ENCODE data around the gene SHISA4.

Gene SHISA4

DNA sequence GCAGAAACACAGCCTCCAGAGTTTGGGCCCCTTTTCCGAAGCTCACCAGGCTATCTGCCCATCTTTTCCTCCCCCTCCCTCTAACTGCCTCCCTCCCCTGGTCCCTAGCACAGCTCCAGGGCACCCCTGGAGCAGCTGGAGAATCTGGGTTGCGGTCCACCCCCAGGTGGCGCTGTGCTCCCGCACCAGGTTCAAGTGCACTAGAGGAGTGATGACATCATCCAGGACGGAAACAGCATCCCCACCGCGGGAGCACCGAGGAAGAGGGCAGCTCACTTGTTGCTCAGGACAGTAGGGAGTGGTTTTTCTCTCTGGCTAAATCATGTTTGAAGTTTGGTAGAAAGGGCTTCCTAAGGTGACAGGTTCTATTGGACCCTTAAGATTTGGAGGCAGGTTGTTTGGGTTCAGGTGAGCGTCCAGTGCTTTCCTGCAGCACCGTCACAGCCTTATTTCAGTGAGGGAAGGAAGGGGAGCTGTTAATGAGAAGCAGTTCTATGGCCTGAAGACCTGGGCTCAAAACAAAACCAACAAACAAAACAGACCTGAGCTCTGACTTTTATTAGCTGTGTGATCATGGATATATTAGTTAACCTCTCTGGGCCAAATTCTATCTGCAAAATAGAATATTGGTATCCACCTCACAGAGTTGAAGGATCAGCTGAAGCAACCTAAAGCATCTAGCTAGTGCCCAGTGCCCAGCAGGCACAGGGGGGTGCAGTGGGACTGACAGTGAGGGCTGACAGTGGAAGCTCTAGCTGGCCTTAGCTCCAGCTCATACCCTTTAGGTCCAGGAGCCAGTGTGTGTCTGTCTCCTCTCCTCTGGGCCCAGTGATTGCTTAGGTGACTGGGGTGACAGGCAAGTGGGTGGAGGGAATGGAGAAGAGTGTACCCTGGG is 7.5 kb downstream of the SHISA4 start (continued):
- TF ChIP-seq ZNF701 (tag by site-specific recombination; IDR thresholded peaks at IDR 0.05) (no peak), ZNF580 (tag by site-specific recombination; IDR thresholded peaks at IDR 0.05) (0 out of 2 replicates have a peak, but pooled peaks have one; percentile 11), ZNF549 (tag by site-specific recombination; IDR thresholded peaks at IDR 0.05) (no peak), GFI1B (tag by site-specific recombination; IDR thresholded peaks at IDR 0.05) (no peak), HOXD13 (CRISPR knock-in tag; IDR thresholded peaks at IDR 0.05; ENCODE audit: borderline replicate concordance) (no peak), ZNF48 (tag by site-specific recombination; IDR thresholded peaks at IDR 0.05) (no peak), ZNF426 (tag by site-specific recombination; IDR thresholded peaks at IDR 0.05) (no peak), ZNF221 (tag by site-specific recombination; IDR thresholded peaks at IDR 0.05; ENCODE audit: borderline replicate concordance) (no peak), ZNF146 (tag by site-specific recombination; IDR thresholded peaks at IDR 0.05) (no peak), ZNF670 (tag by site-specific recombination; IDR thresholded peaks at IDR 0.05; ENCODE audit: low read depth) (no peak), ZNF837 (tag by site-specific recombination; IDR thresholded peaks at IDR 0.05) (no peak), ZNF677 (tag by site-specific recombination; IDR thresholded peaks at IDR 0.05) (no peak), BCL6B (tag by site-specific recombination; IDR thresholded peaks at IDR 0.05) (no peak), HOXC10 (CRISPR knock-in tag; IDR thresholded peaks at IDR 0.05) (no peak), AEBP2 (tag by site-specific recombination; IDR thresholded peaks at IDR 0.05; ENCODE audit: borderline replicate concordance) (no peak), PRDM1 (tag by site-specific recombination; IDR thresholded peaks at IDR 0.05) (0 out of 2 replicates have a peak, but pooled peaks have one; percentile 24), YY2 (tag by site-specific recombination; IDR thresholded peaks at IDR 0.05) (no peak), ZNF121 (tag by site-specific recombination; IDR thresholded peaks at IDR 0.05) (no peak), ZNF366 (tag by site-specific recombination; conservative IDR thresholded peaks at IDR 0.05) (peak; percentile 52; the same call in 1 of the 2 replicates), ZNF248 (tag by site-specific recombination; IDR thresholded peaks at IDR 0.05) (no peak), GLI4 (tag by site-specific recombination; IDR thresholded peaks at IDR 0.05) (no peak), ZNF529 (tag by site-specific recombination; IDR thresholded peaks at IDR 0.05; ENCODE audit: insufficient replicate concordance) (no peak), IKZF3 (tag by site-specific recombination; IDR thresholded peaks at IDR 0.05) (peak; percentile 90), ZNF76 (tag by site-specific recombination; IDR thresholded peaks at IDR 0.05; ENCODE audit: borderline replicate concordance, low read depth) (peak; percentile 38; the same call in 1 of the 2 replicates), ZNF660 (tag by site-specific recombination; IDR thresholded peaks at IDR 0.05) (peak; percentile 93), ZNF18 (tag by site-specific recombination; IDR thresholded peaks at IDR 0.05) (no peak), SETDB1 (IDR thresholded peaks at IDR 0.05; ENCODE audit: insufficient read length, low read length) (no peak), ZNF24 (tag by site-specific recombination; IDR thresholded peaks at IDR 0.05) (peak; percentile 86; the same call in 1 of the 2 replicates)
- TF ChIP-seq, protein P1, sequence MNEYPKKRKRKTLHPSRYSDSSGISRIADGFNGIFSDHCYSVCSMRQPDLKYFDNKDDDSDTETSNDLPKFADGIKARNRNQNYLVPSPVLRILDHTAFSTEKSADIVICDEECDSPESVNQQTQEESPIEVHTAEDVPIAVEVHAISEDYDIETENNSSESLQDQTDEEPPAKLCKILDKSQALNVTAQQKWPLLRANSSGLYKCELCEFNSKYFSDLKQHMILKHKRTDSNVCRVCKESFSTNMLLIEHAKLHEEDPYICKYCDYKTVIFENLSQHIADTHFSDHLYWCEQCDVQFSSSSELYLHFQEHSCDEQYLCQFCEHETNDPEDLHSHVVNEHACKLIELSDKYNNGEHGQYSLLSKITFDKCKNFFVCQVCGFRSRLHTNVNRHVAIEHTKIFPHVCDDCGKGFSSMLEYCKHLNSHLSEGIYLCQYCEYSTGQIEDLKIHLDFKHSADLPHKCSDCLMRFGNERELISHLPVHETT (tag by site-specific recombination; IDR thresholded peaks at IDR 0.05), result peak; percentile 86
- TF ChIP-seq, protein P2, sequence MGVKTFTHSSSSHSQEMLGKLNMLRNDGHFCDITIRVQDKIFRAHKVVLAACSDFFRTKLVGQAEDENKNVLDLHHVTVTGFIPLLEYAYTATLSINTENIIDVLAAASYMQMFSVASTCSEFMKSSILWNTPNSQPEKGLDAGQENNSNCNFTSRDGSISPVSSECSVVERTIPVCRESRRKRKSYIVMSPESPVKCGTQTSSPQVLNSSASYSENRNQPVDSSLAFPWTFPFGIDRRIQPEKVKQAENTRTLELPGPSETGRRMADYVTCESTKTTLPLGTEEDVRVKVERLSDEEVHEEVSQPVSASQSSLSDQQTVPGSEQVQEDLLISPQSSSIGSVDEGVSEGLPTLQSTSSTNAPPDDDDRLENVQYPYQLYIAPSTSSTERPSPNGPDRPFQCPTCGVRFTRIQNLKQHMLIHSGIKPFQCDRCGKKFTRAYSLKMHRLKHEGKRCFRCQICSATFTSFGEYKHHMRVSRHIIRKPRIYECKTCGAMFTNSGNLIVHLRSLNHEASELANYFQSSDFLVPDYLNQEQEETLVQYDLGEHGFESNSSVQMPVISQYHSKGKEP (tag by site-specific recombination; IDR thresholded peaks at IDR 0.05), result no peak; the same call in 1 of the 2 replicates
- TF ChIP-seq, protein P3, sequence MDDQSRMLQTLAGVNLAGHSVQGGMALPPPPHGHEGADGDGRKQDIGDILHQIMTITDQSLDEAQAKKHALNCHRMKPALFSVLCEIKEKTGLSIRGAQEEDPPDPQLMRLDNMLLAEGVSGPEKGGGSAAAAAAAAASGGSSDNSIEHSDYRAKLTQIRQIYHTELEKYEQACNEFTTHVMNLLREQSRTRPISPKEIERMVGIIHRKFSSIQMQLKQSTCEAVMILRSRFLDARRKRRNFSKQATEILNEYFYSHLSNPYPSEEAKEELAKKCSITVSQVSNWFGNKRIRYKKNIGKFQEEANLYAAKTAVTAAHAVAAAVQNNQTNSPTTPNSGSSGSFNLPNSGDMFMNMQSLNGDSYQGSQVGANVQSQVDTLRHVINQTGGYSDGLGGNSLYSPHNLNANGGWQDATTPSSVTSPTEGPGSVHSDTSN (CRISPR knock-in tag; IDR thresholded peaks at IDR 0.05), result 0 out of 2 replicates have a peak, but pooled peaks have one; percentile 32

All from HEK293 (cell line).